Adrenal gland (tissue), 12 donors: ENCODE measurements around the gene GIGYF2. TPM values are rescaled to one million over a fixed set of nuclear protein-coding genes. Genes with fewer than 3 reads are reported as not detected.
A peak's percentile ranks its signal among the peaks of the same experiment; 100 is the strongest.

ENCODE experiments used
- DNase-seq, 7 donors: peaks; one replicate each; pipeline ENCODE4 v3.0.0-alpha.2; 2019 to 2020
- H3K27ac ChIP-seq, 5 donors: fragments of 200-600 bp; sonication (generic) in 4 of 5; 1 replicate in 3 of 5; 2 replicates in 2 of 5; pipeline versions ENCODE4 v1.5.1 to v1.8.0; 2016 to 2020; ENCODE audit warnings: mild to moderate bottlenecking in 1 of 5
- H3K27me3 ChIP-seq: fragments of 200-600 bp; 2 replicates; pipeline ENCODE4 v1.8.0; 2021
- H3K36me3 ChIP-seq, 2 donors: fragments of 200-600 bp; replicated peaks in 1 of 2; 1 replicate in 1 of 2; 2 replicates in 1 of 2; pipeline versions ENCODE4 v1.5.1 to v1.8.0; 2018 to 2022
- H3K4me1 ChIP-seq, 2 donors: fragments of 200-600 bp; replicated peaks in 1 of 2; 1 replicate in 1 of 2; 2 replicates in 1 of 2; pipeline versions ENCODE4 v1.5.1 to v1.8.0; 2018 to 2021
- H3K4me3 ChIP-seq, 4 donors: fragments of 200-600 bp; sonication (generic) in 3 of 4; one replicate each; pipeline ENCODE4 v1.5.1; 2016 to 2018
- H3K9me3 ChIP-seq, 3 donors: fragments of 200-600 bp; sonication (generic) in 1 of 3; replicated peaks in 1 of 3; 1 replicate in 2 of 3; 2 replicates in 1 of 3; pipeline versions ENCODE4 v1.5.1 to v1.8.0; 2016 to 2021
- CTCF ChIP-seq, 6 experiments: fragments of 450-650 bp in 4 of 6; fragments of 200-600 bp in 2 of 6; sonication (generic) in 1 of 6; IDR thresholded peaks; 1 replicate in 5 of 6; 2 replicates in 1 of 6; pipeline versions ENCODE4 v1.5.1 to v1.8.0; 2016 to 2021; ENCODE audit warnings: antibody characterized with exemption in 6 of 6, mild to moderate bottlenecking in 2 of 6, moderate library complexity in 1 of 6
- POLR2A ChIP-seq, 2 donors: fragments of 450-650 bp; IDR thresholded peaks; one replicate each; pipeline ENCODE4 v1.6.1; 2017; ENCODE audit warnings: antibody characterized with exemption in 2 of 2, mild to moderate bottlenecking in 2 of 2, moderate library complexity in 1 of 2
- WGBS, 4 donors: extraction: QIAGEN DNeasy Blood & Tissue Kit in 2 of 4; methylation state at CpG; one replicate each; pipeline versions ENCODE4 v1.1.5 to v1.1.7; 2013 to 2017; 5-methylcytosine and 5-hydroxymethylcytosine counted together
- intact Hi-C, 2 donors: fragments of 100-400 bp; cut with DNase I; formaldehyde crosslinking; loops; one replicate each; pipeline versions ENCODE4 v1.14.1 to v1.15.0; 2022 to 2023
- polyA plus RNA-seq, 3 donors: library from polyadenylated mRNA; stranded (reverse); fragments of 200-250 nt in 2 of 3; fragments of 350-450 nt in 1 of 3; fragmentation: Illumina TruSeq in 1 of 3; extraction: RNeasy Lipid Tissue Mini Kit (QIAGEN cat#74804) in 1 of 3; gene quantifications; one replicate each; pipeline ENCODE4 v1.2.3, GENCODE V29; 2013 to 2014
- total RNA-seq, 9 donors: library from RNA; depleted of rRNA in 4 of 9; stranded (reverse); fragments of >200 nt in 4 of 9; fragments of 120-200 nt in 1 of 9; fragmentation: NEBNext Ultra II Directional in 1 of 9; extraction: Animal tissue kit (Norgen Biotek cat#: 25700) in 1 of 9; gene quantifications; one replicate each; pipeline versions ENCODE4 v1.1.0 to v1.2.4, GENCODE V29; 2013 to 2023
- donor health status: healthy with polysubstance abuse.
- donor health status: Bipolar disorder and iron deficiency.
- donor health status: DM: yes; HTN: yes; CAD: no.
- donor health status: DM: no; HTN: no; CAD: no.
- donor health status: DM: no; HTN: no; CAD: no.
- donor health status: DM: yes; HTN: yes; CAD: no.

GIGYF2 gene
- total and polyA plus RNA-seq, 12 donors: 13.5 to 93.7 (median 65.4) TPM

GRCh38 chr2:232879618-232880494, 182.7 kb downstream of the GIGYF2 start:
- Histone ChIP-seq H3K4me3 (no peak overlapping the region), H3K36me3 (no peaks in the 10 kb centered on the region), H3K27me3 (no peaks in the 10 kb centered on the region), H3K9me3 (no peaks in the 10 kb centered on the region), H3K4me1 (peaks cover 4 to 13% of the 10 kb centered on the region in 2 donors), H3K27ac (no peak overlapping the region)
- DNase-seq: peak in 1 of 7 donors; percentile 11
- no peak for TF ChIP-seq CTCF (IDR thresholded peaks at IDR 0.05)
- TF ChIP-seq POLR2A (IDR thresholded peaks at IDR 0.05): no peak
- intact Hi-C loops: no loop called here
- WGBS, 4 donors: 81 to 90% (median 87%) methylated on average over 10 to 21 of the region's 21 CpGs

- Histone ChIP-seq H3K27ac (no peak overlapping the region), H3K9me3 (no peaks in the 10 kb centered on the region), H3K27me3 (no peaks in the 10 kb centered on the region), H3K4me3 (no peak overlapping the region), H3K4me1 (peaks cover 1 to 8% of the 10 kb centered on the region in 2 donors), H3K36me3 (no peaks in the 10 kb centered on the region)
- DNase-seq: peak in 1 of 7 donors; percentile 6
- intact Hi-C loops: no loop called here
- WGBS, 4 donors: 80 to 85% (median 81%) methylated on average over 1 to 17 of the region's 17 CpGs
- TF ChIP-seq CTCF (IDR thresholded peaks at IDR 0.05): no peak
- TF ChIP-seq POLR2A (IDR thresholded peaks at IDR 0.05): no peak
These were observed 183.7 kb downstream of the GIGYF2 start for GRCh38 chr2:232880764-232881351.

GRCh38 chr2:232882085-232882484, 185.0 kb downstream of the GIGYF2 start:
- 92 to 95% (median 92%) methylated on average over 13 to 17 of the region's 17 CpGs; no CpG with 5 or more reads in 1 of the 4 donors for WGBS, 4 donors
- H3K4me1 ChIP-seq: peaks cover 0 to 1% of the 10 kb centered on the region in 2 donors
- no peaks in the 10 kb centered on the region for H3K27me3 ChIP-seq
- H3K4me3 ChIP-seq: no peak overlapping the region
- DNase-seq: peak in 1 of 7 donors; percentile 0
- H3K9me3 ChIP-seq: no peaks in the 10 kb centered on the region
- H3K27ac ChIP-seq: no peak overlapping the region
- intact Hi-C loops: no loop called here
- no peaks in the 10 kb centered on the region for H3K36me3 ChIP-seq
- no peak for TF ChIP-seq CTCF (IDR thresholded peaks at IDR 0.05)
- TF ChIP-seq POLR2A (IDR thresholded peaks at IDR 0.05): no peak

- no peaks in the 10 kb centered on the region for H3K27me3 ChIP-seq
- no peak for DNase-seq
- H3K36me3 ChIP-seq: no peaks in the 10 kb centered on the region
- H3K27ac ChIP-seq: no peak overlapping the region
- TF ChIP-seq POLR2A (IDR thresholded peaks at IDR 0.05): no peak
- TF ChIP-seq CTCF (IDR thresholded peaks at IDR 0.05): no peak
- 89 to 93% (median 92%) methylated on average over 8 to 20 of the region's 20 CpGs for WGBS, 4 donors
- H3K4me3 ChIP-seq: no peak overlapping the region
- intact Hi-C loops: no loop called here
- H3K9me3 ChIP-seq: no peaks in the 10 kb centered on the region
- no peaks in the 10 kb centered on the region for H3K4me1 ChIP-seq
These were observed 185.5 kb downstream of the GIGYF2 start for GRCh38 chr2:232882505-232883115.
